Endothelial cell of umbilical vein (primary cell): ENCODE data around the gene NYAP2. TPM values are rescaled to one million over a fixed set of nuclear protein-coding genes. Genes with fewer than 3 reads are reported as not detected.

Experiments used
- BruUV-seq: library from RNA; stranded (reverse); fragments of 400-500 nt; replicated peaks from 2 replicates; lab custom pipeline; 2021; lab: Mats Ljungman, UMichigan
- CTCF ChIA-PET: fragments of 300-600, 350-600 bp; sonication (Branson Sonifier 250); formaldehyde crosslinking; loops from one replicate; lab custom pipeline; 2021; ENCODE audit warnings: antibody characterized with exemption, inconsistent platforms; lab: Charles Lee
- POLR2A ChIA-PET: fragments of 300-600, 350-600 bp; sonication (Branson Sonifier 250); formaldehyde crosslinking; loops from one replicate; lab custom pipeline; 2021; ENCODE audit warnings: antibody characterized with exemption, inconsistent platforms; lab: Charles Lee
- DNase-seq: peaks from one replicate; pipeline ENCODE4 v3.0.0-alpha.2; 2011; ENCODE audit warnings: low read depth, low spot score
- FAIRE-seq: peaks from 2 replicates; lab custom pipeline; 2011; peaks lifted over from hg19 to GRCh38; lab: Jason Lieb, UNC
- H2AFZ ChIP-seq: 2 replicates; pipeline ENCODE4 v1.6.0; 2012; ENCODE audit warnings: low read depth, low read length, control low read depth, inconsistent platforms
- H3K27ac ChIP-seq: 2 replicates; pipeline ENCODE4 v1.5.1; 2011; ENCODE audit warnings: low read depth, mild to moderate bottlenecking, control low read depth, low read length, moderate library complexity; ENCODE audit not compliant: insufficient read depth
- H3K27me3 ChIP-seq, 2 experiments: 2 replicates each; pipeline versions ENCODE4 v1.6.0 to v1.6.1; 2011; ENCODE audit warnings: low read length in 2 of 2, mixed read lengths in 1 of 2; ENCODE audit not compliant: control insufficient read depth in 2 of 2, insufficient read depth in 2 of 2
- H3K36me3 ChIP-seq, 2 experiments: 2 replicates in 1 of 2; 3 replicates in 1 of 2; pipeline ENCODE4 v1.5.1; 2011; ENCODE audit warnings: low read length in 2 of 2, mild to moderate bottlenecking in 1 of 2, moderate library complexity in 1 of 2; ENCODE audit not compliant: control insufficient read depth in 2 of 2, insufficient read depth in 2 of 2; ENCODE audit errors: extremely low read depth in 1 of 2
- H3K4me1 ChIP-seq: 3 replicates; pipeline ENCODE4 v1.5.1; 2011; ENCODE audit warnings: mild to moderate bottlenecking, low read length; ENCODE audit not compliant: control insufficient read depth, insufficient read depth; ENCODE audit errors: extremely low read depth
- H3K4me2 ChIP-seq: 2 replicates; pipeline ENCODE4 v1.6.1; 2011; ENCODE audit warnings: low read length, control low read depth, mixed read lengths; ENCODE audit not compliant: insufficient read depth
- H3K4me3 ChIP-seq, 3 experiments: fragments of 200-600 bp in 1 of 3; sonication (generic), shearing (Covaris generic) in 1 of 3; replicated peaks in 1 of 3; 2 replicates each; pipeline ENCODE4 v1.5.1; 2011 to 2016; ENCODE audit warnings: control low read depth in 3 of 3, low read length in 3 of 3, mild to moderate bottlenecking in 2 of 3, inconsistent platforms in 1 of 3, low read depth in 1 of 3, moderate library complexity in 1 of 3; ENCODE audit not compliant: insufficient read depth in 1 of 3
- H3K79me2 ChIP-seq: 2 replicates; pipeline ENCODE4 v1.6.0; 2012; ENCODE audit warnings: low read length, inconsistent platforms; ENCODE audit not compliant: control insufficient read depth, insufficient read depth
- H3K9ac ChIP-seq: replicated peaks from 2 replicates; pipeline ENCODE3; 2011; ENCODE audit warnings: low read length, control low read depth; ENCODE audit not compliant: insufficient read depth; ENCODE audit errors: extremely low read depth
- H3K9me1 ChIP-seq: replicated peaks from 3 replicates; pipeline ENCODE4 v1.6.0; 2011; ENCODE audit warnings: mild to moderate bottlenecking, low read length; ENCODE audit not compliant: control insufficient read depth, insufficient read depth; ENCODE audit errors: extremely low read depth
- H3K9me3 ChIP-seq: replicated peaks from 2 replicates; pipeline ENCODE4 v1.5.1; 2012; ENCODE audit warnings: low read length, inconsistent platforms; ENCODE audit not compliant: control insufficient read depth, insufficient read depth
- H4K20me1 ChIP-seq: replicated peaks from 2 replicates; pipeline ENCODE3; 2011; ENCODE audit warnings: mild to moderate bottlenecking, low read length; ENCODE audit not compliant: control insufficient read depth, insufficient read depth; ENCODE audit errors: extremely low read depth
- EZH2 ChIP-seq: IDR thresholded peaks from 2 replicates; pipeline ENCODE4 v1.6.1; 2012; ENCODE audit warnings: borderline replicate concordance, low read depth, mild to moderate bottlenecking, moderate library complexity, low read length, inconsistent platforms; ENCODE audit not compliant: severe bottlenecking
- FOS ChIP-seq: IDR thresholded peaks from 2 replicates; pipeline ENCODE4 v1.6.1; 2011; ENCODE audit warnings: mild to moderate bottlenecking, low read length, moderate library complexity, borderline replicate concordance; ENCODE audit not compliant: insufficient read depth
- JUN ChIP-seq: IDR thresholded peaks from 2 replicates; pipeline ENCODE4 v1.6.1; 2011; ENCODE audit warnings: borderline replicate concordance, low read depth; ENCODE audit not compliant: insufficient read length, insufficient read depth
- POLR2A ChIP-seq: IDR thresholded peaks from 2 replicates; pipeline ENCODE4 v1.6.1; 2012; ENCODE audit warnings: low read depth, mild to moderate bottlenecking, control low read depth, low read length
- POLR2AphosphoS5 ChIP-seq: IDR thresholded peaks from 2 replicates; pipeline ENCODE4 v1.6.1; 2012; ENCODE audit warnings: low read depth, mild to moderate bottlenecking, control low read depth, low read length, moderate library complexity; ENCODE audit not compliant: insufficient read depth
- dilution Hi-C: fragments of 300-500 bp; cut with MboI; formaldehyde crosslinking; loops from one replicate; pipeline ENCODE4 v1.15.0; 2019; ENCODE audit warnings: low sequenced_read_pairs; ENCODE audit not compliant: extremely low pct_ligation_motif_present
- intact Hi-C: fragments of 100-400 bp; cut with micrococcal nuclease; formaldehyde crosslinking; loops from one replicate; pipeline ENCODE4 v1.10.0; 2022
- polyA plus RNA-seq, 4 experiments: library from polyadenylated mRNA; depleted of rRNA in 3 of 4; stranded (reverse) in 3 of 4; unstranded in 1 of 4; fragments of >200 nt; gene quantifications; 2 replicates each; pipeline versions ENCODE4 v1.2.1 to v1.2.3, GENCODE V29; 2011 to 2012; ENCODE audit warnings: missing spikeins in 1 of 4
- total RNA-seq: library from RNA; stranded (reverse); gene quantifications from 2 replicates; pipeline ENCODE4 v1.2.3, GENCODE V29; 2021
- TF ChIP-seq, protein P1 (sequence below): IDR thresholded peaks from 2 replicates; pipeline ENCODE4 v1.6.1; 2011; ENCODE audit not compliant: insufficient read depth, insufficient read length
- TF ChIP-seq, protein P2 (sequence below), 2 donors: IDR thresholded peaks; 1 replicate in 1 of 2; 2 replicates in 1 of 2; pipeline ENCODE4 v1.5.1; 2011; ENCODE audit warnings: low read length in 2 of 2, mild to moderate bottlenecking in 2 of 2, moderate library complexity in 2 of 2, control low read depth in 1 of 2, inconsistent platforms in 1 of 2, low read depth in 1 of 2; ENCODE audit not compliant: insufficient read depth in 1 of 2; ENCODE audit errors: extremely low read depth in 1 of 2

The NYAP2 gene
- total and polyA plus RNA-seq, 2 donors (not counting 3 experiments of a cell fraction or from before 2014, with no cell fraction given), result not detected

DNA sequence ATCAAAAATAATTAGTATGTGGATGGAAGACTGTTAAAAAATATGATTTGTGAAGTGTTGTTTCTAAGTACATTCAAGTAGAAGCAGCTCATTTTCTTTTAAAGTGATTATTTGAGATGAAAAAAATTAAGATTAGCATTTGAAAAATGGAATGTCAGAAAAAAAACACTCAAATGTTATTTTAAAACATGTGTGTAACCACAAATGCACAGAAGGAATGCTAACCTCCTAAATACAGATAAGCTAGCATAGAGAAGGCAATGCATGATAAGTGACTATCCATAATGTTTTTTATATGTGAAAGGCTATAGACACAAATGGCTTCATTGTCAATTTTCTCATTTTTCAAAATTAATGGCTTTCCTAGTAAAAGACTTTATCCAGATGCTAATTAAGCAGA, 198.9 kb downstream of the NYAP2 start:
- BruUV-seq, result no TSS peak
- no peaks in the 10 kb centered on the region for H3K4me1 ChIP-seq
- H3K27ac ChIP-seq, result no peak overlapping the region
- no peak overlapping the region for H3K4me3 ChIP-seq
- no peak for FAIRE-seq
- no peaks in the 10 kb centered on the region for H4K20me1 ChIP-seq
- H3K27me3 ChIP-seq, result no peaks in the 10 kb centered on the region
- TF ChIP-seq POLR2A, result no peak
- TF ChIP-seq EZH2, result no peak
- no peak for TF ChIP-seq FOS
- TF ChIP-seq JUN, result no peak
- TF ChIP-seq POLR2AphosphoS5, result no peak
- TF ChIP-seq, protein P1, sequence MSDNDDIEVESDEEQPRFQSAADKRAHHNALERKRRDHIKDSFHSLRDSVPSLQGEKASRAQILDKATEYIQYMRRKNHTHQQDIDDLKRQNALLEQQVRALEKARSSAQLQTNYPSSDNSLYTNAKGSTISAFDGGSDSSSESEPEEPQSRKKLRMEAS, result no peak
- TF ChIP-seq, protein P2, sequence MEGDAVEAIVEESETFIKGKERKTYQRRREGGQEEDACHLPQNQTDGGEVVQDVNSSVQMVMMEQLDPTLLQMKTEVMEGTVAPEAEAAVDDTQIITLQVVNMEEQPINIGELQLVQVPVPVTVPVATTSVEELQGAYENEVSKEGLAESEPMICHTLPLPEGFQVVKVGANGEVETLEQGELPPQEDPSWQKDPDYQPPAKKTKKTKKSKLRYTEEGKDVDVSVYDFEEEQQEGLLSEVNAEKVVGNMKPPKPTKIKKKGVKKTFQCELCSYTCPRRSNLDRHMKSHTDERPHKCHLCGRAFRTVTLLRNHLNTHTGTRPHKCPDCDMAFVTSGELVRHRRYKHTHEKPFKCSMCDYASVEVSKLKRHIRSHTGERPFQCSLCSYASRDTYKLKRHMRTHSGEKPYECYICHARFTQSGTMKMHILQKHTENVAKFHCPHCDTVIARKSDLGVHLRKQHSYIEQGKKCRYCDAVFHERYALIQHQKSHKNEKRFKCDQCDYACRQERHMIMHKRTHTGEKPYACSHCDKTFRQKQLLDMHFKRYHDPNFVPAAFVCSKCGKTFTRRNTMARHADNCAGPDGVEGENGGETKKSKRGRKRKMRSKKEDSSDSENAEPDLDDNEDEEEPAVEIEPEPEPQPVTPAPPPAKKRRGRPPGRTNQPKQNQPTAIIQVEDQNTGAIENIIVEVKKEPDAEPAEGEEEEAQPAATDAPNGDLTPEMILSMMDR (IDR thresholded peaks at IDR 0.05; ENCODE audit: extremely low read depth in 1 of 2, insufficient read depth in 1 of 2, low read depth in 1 of 2, low read length in 2 of 2), result no peak
- CTCF ChIA-PET, result interaction anchor here (1.0 kb wide), 1 partner anchor 22 kb away, joined by 3 read pairs; no protein-coding TSS in a partner anchor
- no peak overlapping the region for H2AFZ ChIP-seq
- H3K79me2 ChIP-seq, result no peaks in the 10 kb centered on the region
- H3K9me1 ChIP-seq, result no peaks in the 10 kb centered on the region
- POLR2A ChIA-PET, result no interaction called here
- no peak overlapping the region for H3K4me2 ChIP-seq
- peaks cover 2% of the 10 kb centered on the region for H3K9me3 ChIP-seq
- dilution Hi-C loops, result no loop called here
- intact Hi-C loops, result no loop called here
- H3K9ac ChIP-seq, result no peak overlapping the region
- no peak for DNase-seq
- no peaks in the 10 kb centered on the region for H3K36me3 ChIP-seq
